Endothelial cell of umbilical vein (primary cell): ENCODE measurements around the gene ASPSCR1. TPM values are rescaled to one million over a fixed set of nuclear protein-coding genes. Genes with fewer than 3 reads are reported as not detected.

Experiments
- BruUV-seq: library from RNA; stranded (reverse); fragments of 400-500 nt; replicated peaks from 2 replicates; lab custom pipeline; 2021; lab: Mats Ljungman, UMichigan
- CTCF ChIA-PET: fragments of 300-600, 350-600 bp; sonication (Branson Sonifier 250); formaldehyde crosslinking; loops from one replicate; lab custom pipeline; 2021; ENCODE audit warnings: antibody characterized with exemption, inconsistent platforms; lab: Charles Lee
- POLR2A ChIA-PET: fragments of 300-600, 350-600 bp; sonication (Branson Sonifier 250); formaldehyde crosslinking; loops from one replicate; lab custom pipeline; 2021; ENCODE audit warnings: antibody characterized with exemption, inconsistent platforms; lab: Charles Lee
- DNase-seq: peaks from one replicate; pipeline ENCODE4 v3.0.0-alpha.2; 2011; ENCODE audit warnings: low read depth, low spot score
- FAIRE-seq: peaks from 2 replicates; lab custom pipeline; 2011; peaks lifted over from hg19 to GRCh38; lab: Jason Lieb, UNC
- H2AFZ ChIP-seq: 2 replicates; pipeline ENCODE4 v1.6.0; 2012; ENCODE audit warnings: low read depth, low read length, control low read depth, inconsistent platforms
- H3K27ac ChIP-seq: 2 replicates; pipeline ENCODE4 v1.5.1; 2011; ENCODE audit warnings: low read depth, mild to moderate bottlenecking, control low read depth, low read length, moderate library complexity; ENCODE audit not compliant: insufficient read depth
- H3K27me3 ChIP-seq, 2 experiments: 2 replicates each; pipeline versions ENCODE4 v1.6.0 to v1.6.1; 2011; ENCODE audit warnings: low read length in 2 of 2, mixed read lengths in 1 of 2; ENCODE audit not compliant: control insufficient read depth in 2 of 2, insufficient read depth in 2 of 2
- H3K36me3 ChIP-seq, 2 experiments: 2 replicates in 1 of 2; 3 replicates in 1 of 2; pipeline ENCODE4 v1.5.1; 2011; ENCODE audit warnings: low read length in 2 of 2, mild to moderate bottlenecking in 1 of 2, moderate library complexity in 1 of 2; ENCODE audit not compliant: control insufficient read depth in 2 of 2, insufficient read depth in 2 of 2; ENCODE audit errors: extremely low read depth in 1 of 2
- H3K4me1 ChIP-seq: 3 replicates; pipeline ENCODE4 v1.5.1; 2011; ENCODE audit warnings: mild to moderate bottlenecking, low read length; ENCODE audit not compliant: control insufficient read depth, insufficient read depth; ENCODE audit errors: extremely low read depth
- H3K4me2 ChIP-seq: 2 replicates; pipeline ENCODE4 v1.6.1; 2011; ENCODE audit warnings: low read length, control low read depth, mixed read lengths; ENCODE audit not compliant: insufficient read depth
- H3K4me3 ChIP-seq, 3 experiments: fragments of 200-600 bp in 1 of 3; sonication (generic), shearing (Covaris generic) in 1 of 3; replicated peaks in 1 of 3; 2 replicates each; pipeline ENCODE4 v1.5.1; 2011 to 2016; ENCODE audit warnings: control low read depth in 3 of 3, low read length in 3 of 3, mild to moderate bottlenecking in 2 of 3, inconsistent platforms in 1 of 3, low read depth in 1 of 3, moderate library complexity in 1 of 3; ENCODE audit not compliant: insufficient read depth in 1 of 3
- H3K79me2 ChIP-seq: 2 replicates; pipeline ENCODE4 v1.6.0; 2012; ENCODE audit warnings: low read length, inconsistent platforms; ENCODE audit not compliant: control insufficient read depth, insufficient read depth
- H3K9ac ChIP-seq: replicated peaks from 2 replicates; pipeline ENCODE3; 2011; ENCODE audit warnings: low read length, control low read depth; ENCODE audit not compliant: insufficient read depth; ENCODE audit errors: extremely low read depth
- H3K9me1 ChIP-seq: replicated peaks from 3 replicates; pipeline ENCODE4 v1.6.0; 2011; ENCODE audit warnings: mild to moderate bottlenecking, low read length; ENCODE audit not compliant: control insufficient read depth, insufficient read depth; ENCODE audit errors: extremely low read depth
- H3K9me3 ChIP-seq: replicated peaks from 2 replicates; pipeline ENCODE4 v1.5.1; 2012; ENCODE audit warnings: low read length, inconsistent platforms; ENCODE audit not compliant: control insufficient read depth, insufficient read depth
- H4K20me1 ChIP-seq: replicated peaks from 2 replicates; pipeline ENCODE3; 2011; ENCODE audit warnings: mild to moderate bottlenecking, low read length; ENCODE audit not compliant: control insufficient read depth, insufficient read depth; ENCODE audit errors: extremely low read depth
- EZH2 ChIP-seq: IDR thresholded peaks from 2 replicates; pipeline ENCODE4 v1.6.1; 2012; ENCODE audit warnings: borderline replicate concordance, low read depth, mild to moderate bottlenecking, moderate library complexity, low read length, inconsistent platforms; ENCODE audit not compliant: severe bottlenecking
- FOS ChIP-seq: IDR thresholded peaks from 2 replicates; pipeline ENCODE4 v1.6.1; 2011; ENCODE audit warnings: mild to moderate bottlenecking, low read length, moderate library complexity, borderline replicate concordance; ENCODE audit not compliant: insufficient read depth
- GATA2 ChIP-seq: IDR thresholded peaks from 2 replicates; pipeline ENCODE4 v1.7.0; 2011; ENCODE audit warnings: low read depth, mild to moderate bottlenecking, moderate library complexity, mixed read lengths, low read length; ENCODE audit not compliant: insufficient read length, insufficient read depth
- JUN ChIP-seq: IDR thresholded peaks from 2 replicates; pipeline ENCODE4 v1.6.1; 2011; ENCODE audit warnings: borderline replicate concordance, low read depth; ENCODE audit not compliant: insufficient read length, insufficient read depth
- MYC ChIP-seq: IDR thresholded peaks from one replicate; pipeline ENCODE4 v1.6.1; 2011; ENCODE audit warnings: mild to moderate bottlenecking, low read depth, low read length
- POLR2A ChIP-seq: IDR thresholded peaks from 2 replicates; pipeline ENCODE4 v1.6.1; 2012; ENCODE audit warnings: low read depth, mild to moderate bottlenecking, control low read depth, low read length
- POLR2AphosphoS5 ChIP-seq: IDR thresholded peaks from 2 replicates; pipeline ENCODE4 v1.6.1; 2012; ENCODE audit warnings: low read depth, mild to moderate bottlenecking, control low read depth, low read length, moderate library complexity; ENCODE audit not compliant: insufficient read depth
- dilution Hi-C: fragments of 300-500 bp; cut with MboI; formaldehyde crosslinking; loops from one replicate; pipeline ENCODE4 v1.15.0; 2019; ENCODE audit warnings: low sequenced_read_pairs; ENCODE audit not compliant: extremely low pct_ligation_motif_present
- intact Hi-C: fragments of 100-400 bp; cut with micrococcal nuclease; formaldehyde crosslinking; loops from one replicate; pipeline ENCODE4 v1.10.0; 2022
- polyA plus RNA-seq, 4 experiments: library from polyadenylated mRNA; depleted of rRNA in 3 of 4; stranded (reverse) in 3 of 4; unstranded in 1 of 4; fragments of >200 nt; gene quantifications; 2 replicates each; pipeline versions ENCODE4 v1.2.1 to v1.2.3, GENCODE V29; 2011 to 2012; ENCODE audit warnings: missing spikeins in 1 of 4
- total RNA-seq: library from RNA; stranded (reverse); gene quantifications from 2 replicates; pipeline ENCODE4 v1.2.3, GENCODE V29; 2021
- TF ChIP-seq, protein P1 (sequence below), 2 donors: IDR thresholded peaks; 1 replicate in 1 of 2; 2 replicates in 1 of 2; pipeline ENCODE4 v1.5.1; 2011; ENCODE audit warnings: low read length in 2 of 2, mild to moderate bottlenecking in 2 of 2, moderate library complexity in 2 of 2, control low read depth in 1 of 2, inconsistent platforms in 1 of 2, low read depth in 1 of 2; ENCODE audit not compliant: insufficient read depth in 1 of 2; ENCODE audit errors: extremely low read depth in 1 of 2
- TF ChIP-seq, protein P2 (sequence below): IDR thresholded peaks from 2 replicates; pipeline ENCODE4 v1.6.1; 2011; ENCODE audit not compliant: insufficient read depth, insufficient read length

ASPSCR1 gene
- total and polyA plus RNA-seq, 2 donors (not counting 3 experiments of a cell fraction or from before 2014, with no cell fraction given): 24.8 to 36.5 TPM

DNA sequence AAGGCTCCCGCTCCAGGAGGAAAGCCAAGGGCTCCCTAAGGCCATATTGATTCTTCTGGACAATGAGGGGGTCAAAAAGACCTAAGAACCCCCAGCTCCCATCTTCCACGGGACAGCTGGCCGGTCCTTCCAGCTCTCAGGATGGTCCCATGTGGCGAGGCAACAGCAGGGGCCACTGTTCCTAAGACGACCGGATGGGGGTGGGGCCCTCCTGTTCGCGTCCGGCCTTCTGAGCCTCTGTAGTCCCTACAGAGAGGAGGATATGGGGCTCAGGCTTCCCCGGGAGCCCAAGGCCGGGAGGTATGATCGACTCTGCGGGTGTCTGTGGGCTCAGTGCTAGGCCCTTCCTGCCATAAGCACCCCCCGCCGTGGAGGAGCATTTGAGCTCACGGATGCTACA lies 66.1 kb downstream of the ASPSCR1 start:
- Histone ChIP-seq H3K9me1 (no peaks in the 10 kb centered on the region), H3K4me2 (no peak overlapping the region), H3K79me2 (no peaks in the 10 kb centered on the region), H3K36me3 (peaks cover 0 to 7% of the 10 kb centered on the region in 2 experiments), H2AFZ (no peak overlapping the region), H3K27ac (no peak overlapping the region), H3K4me3 (no peak overlapping the region), H3K9me3 (no peaks in the 10 kb centered on the region), H4K20me1 (no peaks in the 10 kb centered on the region), H3K27me3 (no peaks in the 10 kb centered on the region), H3K9ac (no peak overlapping the region), H3K4me1 (no peaks in the 10 kb centered on the region)
- dilution Hi-C loops: no loop called here
- TF ChIP-seq POLR2AphosphoS5 (no peak), GATA2 (no peak), FOS (no peak), EZH2 (no peak), MYC (no peak), JUN (no peak), POLR2A (no peak)
- TF ChIP-seq, protein P1, sequence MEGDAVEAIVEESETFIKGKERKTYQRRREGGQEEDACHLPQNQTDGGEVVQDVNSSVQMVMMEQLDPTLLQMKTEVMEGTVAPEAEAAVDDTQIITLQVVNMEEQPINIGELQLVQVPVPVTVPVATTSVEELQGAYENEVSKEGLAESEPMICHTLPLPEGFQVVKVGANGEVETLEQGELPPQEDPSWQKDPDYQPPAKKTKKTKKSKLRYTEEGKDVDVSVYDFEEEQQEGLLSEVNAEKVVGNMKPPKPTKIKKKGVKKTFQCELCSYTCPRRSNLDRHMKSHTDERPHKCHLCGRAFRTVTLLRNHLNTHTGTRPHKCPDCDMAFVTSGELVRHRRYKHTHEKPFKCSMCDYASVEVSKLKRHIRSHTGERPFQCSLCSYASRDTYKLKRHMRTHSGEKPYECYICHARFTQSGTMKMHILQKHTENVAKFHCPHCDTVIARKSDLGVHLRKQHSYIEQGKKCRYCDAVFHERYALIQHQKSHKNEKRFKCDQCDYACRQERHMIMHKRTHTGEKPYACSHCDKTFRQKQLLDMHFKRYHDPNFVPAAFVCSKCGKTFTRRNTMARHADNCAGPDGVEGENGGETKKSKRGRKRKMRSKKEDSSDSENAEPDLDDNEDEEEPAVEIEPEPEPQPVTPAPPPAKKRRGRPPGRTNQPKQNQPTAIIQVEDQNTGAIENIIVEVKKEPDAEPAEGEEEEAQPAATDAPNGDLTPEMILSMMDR (IDR thresholded peaks at IDR 0.05; ENCODE audit: extremely low read depth in 1 of 2, insufficient read depth in 1 of 2, low read depth in 1 of 2, low read length in 2 of 2): no peak
- TF ChIP-seq, protein P2, sequence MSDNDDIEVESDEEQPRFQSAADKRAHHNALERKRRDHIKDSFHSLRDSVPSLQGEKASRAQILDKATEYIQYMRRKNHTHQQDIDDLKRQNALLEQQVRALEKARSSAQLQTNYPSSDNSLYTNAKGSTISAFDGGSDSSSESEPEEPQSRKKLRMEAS: no peak
- CTCF ChIA-PET: interaction anchor here (1.3 kb wide), 1 partner anchor 13 kb away, joined by 6 read pairs; the partner anchor contains the start of gene RAC3
- DNase-seq: no peak
- FAIRE-seq: no peak
- intact Hi-C loops: no loop called here
- POLR2A ChIA-PET: no interaction called here
- no TSS peak for BruUV-seq
